Measurements from ENCODE around the gene MYBL2.

The MYBL2 gene

DNA sequence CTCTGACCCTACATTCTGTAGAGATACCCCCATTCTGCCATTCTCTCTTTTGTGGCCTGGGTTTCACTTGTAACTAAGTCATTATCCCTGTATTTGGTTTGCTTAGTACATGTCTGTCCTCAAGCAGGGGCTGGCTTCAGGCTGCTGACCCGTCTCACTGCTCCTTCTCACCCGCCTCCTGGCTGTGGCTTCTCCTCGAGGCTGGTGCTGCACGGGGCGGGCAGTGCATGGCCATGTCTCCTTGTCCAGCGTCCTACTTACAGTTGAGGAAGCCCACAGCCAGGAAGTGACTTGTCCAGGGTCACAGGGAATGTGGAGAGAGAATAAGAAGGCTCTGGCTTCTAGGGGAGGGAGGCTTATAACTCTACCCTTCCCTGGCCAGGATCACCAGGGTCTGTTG, 48.6 kb downstream of the MYBL2 start:
- DNase-seq (ENCODE audit: low read depth, low spot score): no peak
- TF ChIP-seq EZH2 (IDR thresholded peaks at IDR 0.05) (no peak), POLR2AphosphoS5 (IDR thresholded peaks at IDR 0.05; ENCODE audit: borderline replicate concordance, low read depth, low read length) (no peak), FOXP2 (optimal IDR thresholded peaks at IDR 0.05; ENCODE audit: control extremely low read depth, extremely low read length, insufficient read depth) (no peak)
- Histone ChIP-seq H3K9ac (ENCODE audit: insufficient read length) (no peak overlapping the region), H3K27ac (no peak overlapping the region), H3K4me3 (no peak overlapping the region), H3K36me3 (ENCODE audit: insufficient read depth, low read length) (peaks cover 54% of the 10 kb centered on the region; the same call in 1 of the 2 replicates), H3K9me3 (ENCODE audit: low read depth, low read length) (no peaks in the 10 kb centered on the region)

DNA sequence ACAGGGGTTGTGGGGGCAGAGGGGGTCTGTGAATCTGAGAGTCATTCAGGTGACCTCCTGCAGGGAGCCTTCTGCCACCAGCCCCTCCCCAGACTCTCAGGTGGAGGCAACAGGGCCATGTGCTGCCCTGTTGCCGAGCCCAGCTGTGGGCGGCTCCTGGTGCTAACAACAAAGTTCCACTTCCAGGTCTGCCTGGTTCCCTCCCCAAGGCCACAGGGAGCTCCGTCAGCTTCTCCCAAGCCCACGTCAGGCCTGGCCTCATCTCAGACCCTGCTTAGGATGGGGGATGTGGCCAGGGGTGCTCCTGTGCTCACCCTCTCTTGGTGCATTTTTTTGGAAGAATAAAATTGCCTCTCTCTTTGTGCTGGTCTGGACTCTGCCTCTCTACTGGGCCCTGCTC, 49.2 kb downstream of the MYBL2 start:
- H3K9me3 ChIP-seq (ENCODE audit: low read depth, low read length): no peaks in the 10 kb centered on the region
- no peak overlapping the region for H3K4me3 ChIP-seq
- H3K36me3 ChIP-seq (ENCODE audit: insufficient read depth, low read length): peaks cover 49% of the 10 kb centered on the region; the same call in 1 of the 2 replicates
- no peak overlapping the region for H3K27ac ChIP-seq
- DNase-seq (ENCODE audit: low read depth, low spot score): no peak
- TF ChIP-seq POLR2AphosphoS5 (IDR thresholded peaks at IDR 0.05; ENCODE audit: borderline replicate concordance, low read depth, low read length) (no peak), EZH2 (IDR thresholded peaks at IDR 0.05) (no peak), FOXP2 (optimal IDR thresholded peaks at IDR 0.05; ENCODE audit: control extremely low read depth, extremely low read length, insufficient read depth) (no peak)
- no peak overlapping the region for H3K9ac ChIP-seq (ENCODE audit: insufficient read length)

DNA sequence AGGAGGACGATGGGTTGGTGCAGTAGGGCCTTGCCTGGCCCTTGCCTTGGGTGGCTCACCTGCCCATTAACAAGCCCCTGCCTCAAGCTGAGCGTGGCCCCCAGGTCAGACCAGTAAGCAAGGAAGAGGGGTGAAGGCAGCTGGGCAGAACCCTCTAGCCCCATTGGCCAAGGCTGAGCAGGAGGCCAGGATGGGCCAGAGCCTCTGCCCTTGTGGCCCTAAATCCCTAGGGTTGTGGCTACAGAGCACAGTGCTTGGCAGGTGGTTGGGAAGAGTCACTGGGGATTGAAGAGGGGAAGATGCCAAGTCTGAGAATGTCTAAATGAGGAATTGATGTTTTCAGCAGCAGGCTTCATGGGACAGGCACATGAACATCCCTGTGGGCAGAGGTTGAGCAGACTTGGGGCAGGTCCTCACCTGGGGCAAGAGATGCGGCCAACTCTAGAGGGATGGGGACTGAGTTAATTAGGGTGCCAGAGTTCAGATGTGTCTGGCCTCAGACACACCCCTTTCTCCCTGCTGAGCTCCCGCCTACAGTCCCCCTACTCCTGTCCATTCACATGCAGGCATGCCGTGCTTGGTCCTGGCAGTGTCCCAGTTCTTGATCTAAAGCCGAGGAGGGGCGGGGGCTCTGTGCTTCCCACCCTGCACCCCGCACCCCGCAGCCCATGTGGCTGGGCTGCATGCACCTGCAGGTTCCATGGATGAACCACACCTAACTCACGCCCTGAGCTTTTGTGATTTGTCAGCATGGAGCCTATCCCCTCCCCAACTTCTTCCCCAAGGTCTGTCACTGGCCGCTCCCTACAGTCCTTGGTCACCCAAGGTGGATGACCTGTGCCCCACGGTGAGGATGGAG, 50.1 kb downstream of the MYBL2 start:
- no peak overlapping the region for H3K27ac ChIP-seq
- no peak for TF ChIP-seq FOXP2 (optimal IDR thresholded peaks at IDR 0.05; ENCODE audit: control extremely low read depth, extremely low read length, insufficient read depth)
- H3K4me3 ChIP-seq: no peak overlapping the region
- H3K36me3 ChIP-seq (ENCODE audit: insufficient read depth, low read length): peaks cover 40% of the 10 kb centered on the region; the same call in 1 of the 2 replicates
- DNase-seq (ENCODE audit: low read depth, low spot score): no peak
- H3K9ac ChIP-seq (ENCODE audit: insufficient read length): no peak overlapping the region
- no peaks in the 10 kb centered on the region for H3K9me3 ChIP-seq (ENCODE audit: low read depth, low read length)

DNA sequence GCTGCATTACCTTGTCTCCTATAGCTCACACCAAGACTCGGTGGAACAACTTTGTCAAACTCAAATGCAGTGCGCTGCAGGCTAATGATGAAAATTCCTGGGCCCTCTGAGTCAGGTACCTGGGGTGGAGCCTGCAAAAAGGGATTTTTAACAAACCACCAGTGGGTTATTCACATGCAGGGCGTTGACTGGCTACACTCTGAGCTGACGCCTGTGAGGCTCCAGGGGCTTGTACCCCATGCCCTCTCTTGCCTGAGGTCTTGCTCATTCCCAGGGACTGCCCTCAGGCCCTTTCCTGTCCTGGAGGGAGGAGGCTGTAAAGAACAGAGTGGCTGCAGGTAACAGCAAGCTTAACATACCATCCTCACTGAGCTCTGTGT, 50.7 kb downstream of the MYBL2 start:
- TF ChIP-seq FOXP2 (optimal IDR thresholded peaks at IDR 0.05; ENCODE audit: control extremely low read depth, extremely low read length, insufficient read depth) (no peak), EZH2 (IDR thresholded peaks at IDR 0.05) (no peak), POLR2AphosphoS5 (IDR thresholded peaks at IDR 0.05; ENCODE audit: borderline replicate concordance, low read depth, low read length) (no peak)
- peaks cover 38% of the 10 kb centered on the region; the same call in 1 of the 2 replicates for H3K36me3 ChIP-seq (ENCODE audit: insufficient read depth, low read length)
- H3K9me3 ChIP-seq (ENCODE audit: low read depth, low read length): no peaks in the 10 kb centered on the region
- no peak overlapping the region for H3K27ac ChIP-seq
- DNase-seq (ENCODE audit: low read depth, low spot score): no peak
- no peak overlapping the region for H3K4me3 ChIP-seq
- H3K9ac ChIP-seq (ENCODE audit: insufficient read length): no peak overlapping the region

DNA sequence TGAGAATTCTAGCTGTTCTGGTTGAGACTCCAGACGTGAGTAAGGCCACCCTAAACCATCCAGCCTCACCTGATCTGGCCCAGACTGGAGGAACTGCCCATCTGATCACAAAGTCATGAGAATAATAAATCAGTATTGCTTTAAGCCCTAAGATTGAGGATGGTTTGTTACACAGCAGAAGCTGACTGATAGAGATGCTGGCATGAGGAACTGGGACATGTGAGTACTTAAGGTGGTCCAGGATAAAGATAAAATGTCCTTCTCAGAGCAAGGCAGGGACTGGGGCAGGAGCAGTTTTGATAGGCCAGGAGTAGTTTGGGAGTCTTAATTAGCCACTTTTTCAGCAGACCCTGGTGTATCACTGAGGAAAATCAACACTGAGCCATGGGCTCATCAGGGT, 53.1 kb downstream of the MYBL2 start:
- TF ChIP-seq POLR2AphosphoS5 (IDR thresholded peaks at IDR 0.05; ENCODE audit: borderline replicate concordance, low read depth, low read length) (no peak), EZH2 (IDR thresholded peaks at IDR 0.05) (no peak), FOXP2 (optimal IDR thresholded peaks at IDR 0.05; ENCODE audit: control extremely low read depth, extremely low read length, insufficient read depth) (no peak)
- Histone ChIP-seq H3K9ac (ENCODE audit: insufficient read length) (no peak overlapping the region), H3K36me3 (ENCODE audit: insufficient read depth, low read length) (peaks cover 20% of the 10 kb centered on the region; the same call in 1 of the 2 replicates), H3K27ac (no peak overlapping the region), H3K4me3 (no peak overlapping the region), H3K9me3 (ENCODE audit: low read depth, low read length) (no peaks in the 10 kb centered on the region)
- no peak for DNase-seq (ENCODE audit: low read depth, low spot score)

DNA sequence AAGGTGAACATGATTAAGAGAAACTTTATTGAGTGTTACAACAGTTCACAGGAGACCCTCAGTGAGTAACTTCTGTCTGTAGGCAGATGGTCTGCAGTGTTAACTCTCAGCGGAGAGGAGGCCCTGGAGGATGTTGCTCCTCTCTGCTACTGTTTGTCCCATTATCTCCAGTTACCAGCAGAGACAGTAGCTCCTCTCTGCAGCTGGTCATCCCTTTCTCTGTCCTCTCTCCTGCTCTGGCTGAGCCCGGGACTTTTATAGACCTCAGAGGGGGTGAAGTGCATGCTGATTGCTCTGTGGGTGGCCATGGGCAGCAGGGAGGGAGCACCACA, 54.1 kb downstream of the MYBL2 start:
- TF ChIP-seq EZH2 (IDR thresholded peaks at IDR 0.05): no peak
- TF ChIP-seq FOXP2 (optimal IDR thresholded peaks at IDR 0.05; ENCODE audit: control extremely low read depth, extremely low read length, insufficient read depth): no peak
- no peak for TF ChIP-seq POLR2AphosphoS5 (IDR thresholded peaks at IDR 0.05; ENCODE audit: borderline replicate concordance, low read depth, low read length)
- Histone ChIP-seq H3K9me3 (ENCODE audit: low read depth, low read length) (no peaks in the 10 kb centered on the region), H3K9ac (ENCODE audit: insufficient read length) (no peak overlapping the region), H3K27ac (no peak overlapping the region), H3K36me3 (ENCODE audit: insufficient read depth, low read length) (peaks cover 11% of the 10 kb centered on the region; the same call in 1 of the 2 replicates), H3K4me3 (no peak overlapping the region)
- no peak for DNase-seq (ENCODE audit: low read depth, low spot score)

DNA sequence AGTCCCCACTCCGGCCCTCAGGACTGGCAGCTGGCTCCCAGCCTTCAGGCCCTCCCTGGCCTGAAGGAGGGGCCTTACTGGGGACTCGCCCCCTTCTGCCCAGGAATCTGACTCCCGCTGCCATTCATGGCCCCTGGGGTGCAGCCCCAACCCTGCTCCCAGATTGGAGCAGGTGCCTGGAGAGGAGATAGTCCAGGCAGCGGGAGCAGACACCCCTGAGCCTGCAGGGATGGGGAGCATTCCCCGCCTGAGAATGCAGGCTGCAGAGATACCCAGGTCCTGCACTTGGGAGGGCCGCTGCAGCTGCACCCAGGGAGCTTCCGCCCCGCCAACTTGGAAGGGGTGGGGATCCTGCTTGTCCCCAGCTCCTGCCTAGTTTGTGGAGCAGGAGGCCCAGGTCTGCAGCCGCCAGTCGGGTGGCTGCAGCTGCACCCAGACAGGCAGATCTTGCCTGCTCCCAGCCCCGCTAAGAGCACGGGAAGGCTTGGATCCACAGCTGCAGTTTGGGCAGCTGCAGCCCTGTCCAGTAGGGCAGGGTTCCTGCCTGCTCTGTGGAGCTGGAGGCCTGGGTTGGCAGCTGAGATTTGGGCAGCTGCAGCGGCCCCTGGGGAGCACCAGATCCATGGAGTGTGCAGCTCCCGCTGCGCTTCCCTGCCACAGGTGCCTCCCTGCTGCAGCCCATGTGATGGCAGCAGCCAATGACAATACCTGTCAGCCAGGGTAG, 54.7 kb downstream of the MYBL2 start:
- DNase-seq (ENCODE audit: low read depth, low spot score): no peak
- Histone ChIP-seq H3K9ac (ENCODE audit: insufficient read length) (no peak overlapping the region), H3K36me3 (ENCODE audit: insufficient read depth, low read length) (peaks cover 11% of the 10 kb centered on the region; the same call in 1 of the 2 replicates), H3K27ac (no peak overlapping the region), H3K4me3 (no peak overlapping the region), H3K9me3 (ENCODE audit: low read depth, low read length) (no peaks in the 10 kb centered on the region)
- TF ChIP-seq POLR2AphosphoS5 (IDR thresholded peaks at IDR 0.05; ENCODE audit: borderline replicate concordance, low read depth, low read length): no peak
- no peak for TF ChIP-seq FOXP2 (optimal IDR thresholded peaks at IDR 0.05; ENCODE audit: control extremely low read depth, extremely low read length, insufficient read depth)
- TF ChIP-seq EZH2 (IDR thresholded peaks at IDR 0.05): no peak

DNA sequence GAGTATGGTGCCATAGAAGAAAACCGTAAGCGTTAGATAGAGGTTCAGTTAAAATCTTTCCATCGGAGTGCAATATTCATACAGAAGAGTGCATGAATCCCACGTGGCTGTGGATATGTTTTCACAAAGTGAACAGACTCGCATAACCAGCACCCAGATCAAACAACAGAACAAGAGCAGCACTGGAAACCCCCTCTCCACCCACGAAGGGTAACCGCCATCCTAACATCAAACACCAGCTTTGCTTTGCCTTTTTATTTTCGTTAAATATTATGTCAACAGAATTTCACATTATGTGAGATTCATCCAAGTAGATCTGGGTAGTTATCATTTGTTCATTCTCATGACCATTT, 55.2 kb downstream of the MYBL2 start:
- no peaks in the 10 kb centered on the region for H3K9me3 ChIP-seq (ENCODE audit: low read depth, low read length)
- no peak for DNase-seq (ENCODE audit: low read depth, low spot score)
- H3K27ac ChIP-seq: no peak overlapping the region
- H3K9ac ChIP-seq (ENCODE audit: insufficient read length): no peak overlapping the region
- TF ChIP-seq POLR2AphosphoS5 (IDR thresholded peaks at IDR 0.05; ENCODE audit: borderline replicate concordance, low read depth, low read length): no peak
- no peak for TF ChIP-seq FOXP2 (optimal IDR thresholded peaks at IDR 0.05; ENCODE audit: control extremely low read depth, extremely low read length, insufficient read depth)
- no peak for TF ChIP-seq EZH2 (IDR thresholded peaks at IDR 0.05)
- no peak overlapping the region for H3K4me3 ChIP-seq
- H3K36me3 ChIP-seq (ENCODE audit: insufficient read depth, low read length): peaks cover 7% of the 10 kb centered on the region; the same call in 1 of the 2 replicates
